T47D (cell line): ENCODE measurements around the gene C20orf173.
A peak's percentile ranks its signal among the peaks of the same experiment; 100 is the strongest.

Source experiments
- DNase-seq, 2 experiments: peaks; one replicate each; pipeline versions ENCODE4 v3.0.0 to v3.0.0-alpha.2; 2011 to 2012; ENCODE audit warnings: low read depth in 1 of 2, low spot score in 1 of 2
- JUND ChIP-seq: IDR thresholded peaks from 2 replicates; pipeline ENCODE4 v1.6.1; 2012; ENCODE audit warnings: low read depth
- in situ Hi-C: cut with HindIII; loops from 2 replicates; pipeline ENCODE4 v1.10.0; 2016; ENCODE audit warnings: low sequenced_read_pairs, low pct_unique_long_range_greater_than_20kb

The C20orf173 gene

GRCh38 chr20:35511814-35512420 is 17.5 kb downstream of the C20orf173 start:
- in situ Hi-C loops: no loop called here
- TF ChIP-seq JUND: no peak
- peak; percentile 61 to 77 for DNase-seq

DNA sequence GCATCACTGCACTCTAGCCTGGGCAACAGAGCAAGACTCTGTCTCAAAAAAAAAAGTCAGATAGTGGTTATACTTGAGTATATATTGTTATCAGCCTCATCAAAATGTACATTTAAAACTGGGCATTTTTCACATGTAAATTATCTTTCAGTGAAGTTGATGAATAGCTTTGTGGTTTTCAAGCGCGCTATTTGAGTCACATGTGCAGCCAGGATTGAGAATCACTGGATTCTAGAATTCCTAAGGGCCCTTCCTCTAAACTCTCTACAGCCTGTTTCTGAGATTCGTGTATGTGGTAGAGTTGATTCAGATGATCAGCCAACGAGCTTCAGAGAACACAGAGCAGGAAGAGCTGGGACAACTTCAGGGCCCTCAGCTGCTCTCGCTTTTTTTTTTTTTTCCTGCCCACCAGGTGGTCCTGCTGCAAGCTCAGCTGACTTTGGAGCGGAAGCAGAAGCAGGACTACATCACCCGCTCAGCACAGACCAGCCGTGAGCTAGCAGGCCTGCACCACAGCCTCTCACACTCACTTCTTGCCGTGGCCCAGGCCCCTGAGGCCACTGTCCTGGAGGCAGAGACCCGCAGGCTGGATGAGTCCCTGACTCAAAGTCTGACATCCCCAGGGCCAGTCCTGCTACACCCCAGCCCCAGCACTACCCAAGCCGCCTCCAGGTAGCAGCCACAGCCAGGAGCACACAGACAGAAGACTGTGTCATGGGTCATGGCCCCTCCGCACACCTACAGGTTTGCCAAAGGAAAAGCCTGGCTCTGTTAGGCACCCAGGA is 18.3 kb downstream of the C20orf173 start:
- TF ChIP-seq JUND: no peak
- in situ Hi-C loops: no loop called here

DNA sequence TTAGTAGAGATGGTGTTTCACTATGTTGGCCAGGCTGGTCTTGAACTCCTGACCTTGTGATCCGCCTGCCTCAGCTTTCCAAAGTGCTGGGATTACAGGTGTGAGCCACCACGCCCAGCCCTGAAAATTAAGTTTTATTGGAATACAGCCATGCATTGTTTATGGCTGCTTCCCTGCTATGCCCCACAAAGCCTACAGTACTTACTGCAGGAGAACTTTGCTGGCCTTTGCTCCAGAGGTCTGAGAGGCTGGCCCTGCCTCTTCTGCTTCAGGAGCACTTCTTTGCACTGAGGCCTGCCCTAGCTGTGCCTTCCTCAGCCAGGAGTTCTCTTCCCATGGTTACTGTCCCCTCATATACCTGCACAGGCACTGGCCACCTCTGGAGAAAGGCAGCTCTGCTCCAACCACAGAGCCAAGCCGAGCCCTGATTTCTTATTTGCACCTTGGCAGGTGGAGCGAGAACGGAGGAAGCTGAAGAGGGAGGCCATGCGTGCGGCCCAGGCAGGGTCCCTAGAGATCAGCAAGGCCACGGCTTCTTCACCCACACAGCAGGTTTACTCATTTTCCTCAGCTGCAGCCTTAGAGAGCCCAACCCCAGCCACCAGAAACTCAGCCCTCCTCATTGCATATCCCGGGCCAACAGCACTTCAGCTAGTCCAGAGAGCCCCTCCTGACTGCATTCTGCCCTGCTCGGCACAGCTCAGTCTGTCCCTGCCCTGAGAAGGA is 20.8 kb downstream of the C20orf173 start:
- in situ Hi-C loops: no loop called here
- DNase-seq: no peak
- no peak for TF ChIP-seq JUND

More for the DNA sequence above, 18.3 kb downstream of the C20orf173 start:
- DNase-seq: no peak

DNA sequence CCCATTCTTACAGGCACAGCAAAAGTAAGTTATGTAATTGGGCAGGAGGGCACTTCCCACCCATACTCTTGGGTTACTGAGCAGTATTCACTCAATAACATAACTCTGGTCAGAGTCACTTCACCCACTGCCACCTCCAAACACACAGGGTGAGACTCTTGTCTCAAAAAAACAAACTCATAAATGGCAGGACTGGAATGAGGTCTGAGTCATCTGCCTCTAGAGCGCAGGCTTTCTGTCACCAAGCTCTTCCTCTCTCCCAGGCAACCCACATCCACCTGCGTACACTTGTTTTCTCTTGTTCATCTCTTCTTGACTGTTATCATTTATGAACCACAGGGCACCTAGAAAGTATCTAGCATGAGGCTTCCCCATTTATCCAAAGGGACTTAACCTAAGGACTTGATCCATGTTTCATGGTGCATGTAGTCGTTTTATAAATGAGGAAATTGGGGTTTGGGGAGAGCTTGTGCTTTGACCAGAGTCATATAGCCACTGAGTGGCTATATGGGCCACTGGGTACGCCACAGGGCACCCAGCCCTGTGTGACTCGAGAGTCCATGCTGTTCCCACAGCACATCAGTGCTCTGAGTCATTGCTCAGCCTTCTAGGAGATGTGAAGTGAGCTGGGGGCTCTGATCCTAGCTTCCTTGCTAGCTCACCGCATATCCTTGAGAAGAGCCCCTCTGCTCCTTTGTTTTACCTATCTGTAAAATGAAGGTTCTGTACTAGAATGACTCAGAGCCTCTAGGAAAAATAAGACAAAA is 22.4 kb downstream of the C20orf173 start:
- TF ChIP-seq JUND: no peak
- DNase-seq: no peak
- in situ Hi-C loops: no loop called here

- TF ChIP-seq JUND: no peak
- in situ Hi-C loops: no loop called here
- DNase-seq: no peak
These were observed 23.3 kb downstream of the C20orf173 start for GRCh38 chr20:35506179-35506578.

DNA sequence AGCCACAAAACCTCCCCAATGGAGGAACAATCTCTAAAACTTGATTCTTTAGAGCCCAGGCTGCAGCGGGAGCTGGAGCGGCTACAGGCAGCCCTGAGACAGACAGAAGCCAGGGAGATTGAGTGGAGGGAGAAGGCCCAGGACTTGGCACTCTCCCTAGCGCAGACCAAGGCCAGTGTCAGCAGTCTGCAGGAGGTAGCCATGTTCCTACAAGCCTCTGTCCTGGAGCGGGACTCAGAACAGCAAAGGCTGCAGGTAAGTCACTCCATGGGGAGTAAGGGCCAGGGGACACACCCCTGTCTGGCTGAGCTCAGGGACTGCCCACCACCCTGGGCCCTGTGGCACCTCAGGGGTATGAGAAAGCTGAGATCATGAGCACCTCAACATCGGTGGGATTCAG is 24.7 kb downstream of the C20orf173 start:
- in situ Hi-C loops: no loop called here
- no peak for TF ChIP-seq JUND
- DNase-seq: no peak

DNA sequence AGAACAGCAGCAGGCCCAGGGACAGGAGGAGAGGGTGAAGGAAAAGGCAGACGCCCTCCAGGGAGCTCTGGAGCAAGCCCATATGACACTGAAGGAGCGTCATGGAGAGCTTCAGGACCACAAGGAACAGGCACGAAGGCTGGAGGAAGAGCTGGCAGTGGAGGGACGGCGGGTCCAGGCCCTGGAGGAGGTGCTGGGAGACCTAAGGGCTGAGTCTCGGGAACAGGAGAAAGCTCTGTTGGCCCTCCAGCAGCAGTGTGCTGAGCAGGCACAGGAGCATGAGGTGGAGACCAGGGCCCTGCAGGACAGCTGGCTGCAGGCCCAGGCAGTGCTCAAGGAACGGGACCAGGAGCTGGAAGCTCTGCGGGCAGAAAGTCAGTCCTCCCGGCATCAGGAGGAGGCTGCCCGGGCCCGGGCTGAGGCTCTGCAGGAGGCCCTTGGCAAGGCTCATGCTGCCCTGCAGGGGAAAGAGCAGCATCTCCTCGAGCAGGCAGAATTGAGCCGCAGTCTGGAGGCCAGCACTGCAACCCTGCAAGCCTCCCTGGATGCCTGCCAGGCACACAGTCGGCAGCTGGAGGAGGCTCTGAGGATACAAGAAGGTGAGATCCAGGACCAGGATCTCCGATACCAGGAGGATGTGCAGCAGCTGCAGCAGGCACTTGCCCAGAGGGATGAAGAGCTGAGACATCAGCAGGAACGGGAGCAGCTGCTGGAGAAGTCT is 25.5 kb downstream of the C20orf173 start:
- in situ Hi-C loops: no loop called here
- no peak for TF ChIP-seq JUND
- no peak for DNase-seq

DNA sequence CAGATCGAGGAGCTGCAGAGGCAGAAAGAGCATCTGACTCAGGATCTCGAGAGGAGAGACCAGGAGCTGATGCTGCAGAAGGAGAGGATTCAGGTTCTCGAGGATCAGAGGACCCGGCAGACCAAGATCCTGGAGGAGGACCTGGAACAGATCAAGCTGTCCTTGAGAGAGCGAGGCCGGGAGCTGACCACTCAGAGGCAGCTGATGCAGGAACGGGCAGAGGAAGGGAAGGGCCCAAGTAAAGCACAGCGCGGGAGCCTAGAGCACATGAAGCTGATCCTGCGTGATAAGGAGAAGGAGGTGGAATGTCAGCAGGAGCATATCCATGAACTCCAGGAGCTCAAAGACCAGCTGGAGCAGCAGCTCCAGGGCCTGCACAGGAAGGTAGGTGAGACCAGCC is 26.2 kb downstream of the C20orf173 start:
- TF ChIP-seq JUND: no peak
- in situ Hi-C loops: no loop called here
- DNase-seq: no peak

GRCh38 chr20:35502352-35502751 is 27.1 kb downstream of the C20orf173 start:
- DNase-seq: no peak
- TF ChIP-seq JUND: no peak
- in situ Hi-C loops: no loop called here

GRCh38 chr20:35499271-35499670 is 30.2 kb downstream of the C20orf173 start:
- in situ Hi-C loops: no loop called here
- no peak for TF ChIP-seq JUND
- DNase-seq: no peak

- no peak for TF ChIP-seq JUND
- DNase-seq: no peak
- in situ Hi-C loops: no loop called here
These were observed 31.7 kb downstream of the C20orf173 start for GRCh38 chr20:35497780-35498189.

GRCh38 chr20:35497320-35497719 is 32.1 kb downstream of the C20orf173 start:
- in situ Hi-C loops: no loop called here
- TF ChIP-seq JUND: no peak
- no peak for DNase-seq
